K562 (cell line): ENCODE data around the gene PTPRB. TPM values are rescaled to one million over a fixed set of nuclear protein-coding genes. Genes with fewer than 3 reads are reported as not detected.

Source experiments
- ATAC-seq: fragments of 200-7000 bp; cut with Tn5 transposase; 3 replicates; pipeline ENCODE4 v1.9.1; 2020; ENCODE audit warnings: moderate library complexity
- BruUV-seq: library from RNA; stranded (reverse); fragments of 400-500 nt; replicated peaks from 2 replicates; lab custom pipeline; 2021; lab: Mats Ljungman, UMichigan
- CTCF ChIA-PET: fragments of 300-600 bp; formaldehyde crosslinking; extraction: SDS; loops from one replicate; lab custom pipeline; 2021; ENCODE audit warnings: low intra/inter-chr PET ratio; lab: Yijun Ruan, JAX
- POLR2A ChIA-PET: fragments of 300-600, 350-650 bp; sonication (Branson Sonifier 250); formaldehyde crosslinking; extraction: SDS; loops from one replicate; lab custom pipeline; 2021; ENCODE audit warnings: antibody characterized with exemption, inconsistent platforms; lab: Yijun Ruan, JAX
- DNase-seq, 4 experiments: peaks; one replicate each; pipeline versions ENCODE4 v3.0.0 to v3.0.0-alpha.2; 2011 to 2018; ENCODE audit warnings: low spot score in 3 of 4, mixed read lengths in 3 of 4; ENCODE audit errors: extremely low read depth in 1 of 4
- FAIRE-seq: peaks from 2 replicates; lab custom pipeline; 2011; peaks lifted over from hg19 to GRCh38; lab: Jason Lieb, UNC
- H2AFZ ChIP-seq: 2 replicates; pipeline ENCODE4 v1.6.0; 2011; ENCODE audit warnings: low read depth, low read length, control low read depth, inconsistent platforms
- H3K27ac ChIP-seq: fragments of 200-600 bp; 3 replicates; pipeline ENCODE4 v1.8.0; 2011; ENCODE audit warnings: low read depth, mild to moderate bottlenecking, control low read depth, inconsistent platforms, low read length, moderate library complexity, mixed read lengths; ENCODE audit errors: extremely low read depth
- H3K27me3 ChIP-seq, 2 experiments: fragments of 300-600 bp in 1 of 2; 2 replicates in 1 of 2; 3 replicates in 1 of 2; pipeline versions ENCODE4 v1.6.0 to v1.8.0; 2011; ENCODE audit warnings: inconsistent platforms in 2 of 2, low read length in 2 of 2, mild to moderate bottlenecking in 1 of 2, mixed read lengths in 1 of 2, moderate library complexity in 1 of 2; ENCODE audit not compliant: control insufficient read depth in 2 of 2, insufficient read depth in 2 of 2
- H3K36me3 ChIP-seq: fragments of 300-600 bp; 3 replicates; pipeline ENCODE4 v1.8.0; 2011; ENCODE audit warnings: mild to moderate bottlenecking, low read length, inconsistent platforms; ENCODE audit not compliant: control insufficient read depth, insufficient read depth
- H3K4me1 ChIP-seq, 2 experiments: fragments of 200-600 bp in 1 of 2; replicated peaks in 1 of 2; 2 replicates in 1 of 2; 3 replicates in 1 of 2; pipeline versions ENCODE4 v1.5.1 to v1.8.0; 2011; ENCODE audit warnings: inconsistent platforms in 2 of 2, low read length in 2 of 2, mild to moderate bottlenecking in 1 of 2, mixed read lengths in 1 of 2, moderate library complexity in 1 of 2; ENCODE audit not compliant: control insufficient read depth in 2 of 2, insufficient read depth in 2 of 2
- H3K4me2 ChIP-seq: 2 replicates; pipeline ENCODE4 v1.6.1; 2011; ENCODE audit warnings: low read length, control low read depth, inconsistent platforms, mixed read lengths; ENCODE audit not compliant: insufficient read depth
- H3K4me3 ChIP-seq: fragments of 200-600 bp; sonication (generic), shearing (Covaris generic); 2 replicates; pipeline ENCODE4 v1.5.1; 2016; ENCODE audit warnings: control low read depth, inconsistent platforms
- H3K79me2 ChIP-seq: fragments of 200-600 bp; 3 replicates; pipeline ENCODE4 v1.8.0; 2011; ENCODE audit warnings: low read length, inconsistent platforms; ENCODE audit not compliant: control insufficient read depth, insufficient read depth
- H3K9ac ChIP-seq, 2 experiments: 2 replicates each; pipeline versions ENCODE4 v1.6.0 to v1.6.1; 2011; ENCODE audit warnings: low read depth in 2 of 2, low read length in 2 of 2, control low read depth in 1 of 2, inconsistent platforms in 1 of 2, mild to moderate bottlenecking in 1 of 2, mixed read lengths in 1 of 2; ENCODE audit not compliant: insufficient read depth in 1 of 2
- H3K9me1 ChIP-seq: one replicate; pipeline ENCODE4 v1.6.0; 2011; ENCODE audit warnings: inconsistent platforms, mild to moderate bottlenecking, low read length, moderate library complexity; ENCODE audit not compliant: control insufficient read depth, insufficient read depth
- H3K9me3 ChIP-seq: replicated peaks from 2 replicates; pipeline ENCODE4 v1.5.1; 2011; ENCODE audit warnings: low read depth, low read length, inconsistent platforms; ENCODE audit not compliant: control insufficient read depth, insufficient read depth
- H4K20me1 ChIP-seq: replicated peaks from 2 replicates; pipeline ENCODE4 v1.6.1; 2011; ENCODE audit warnings: low read length, inconsistent platforms, mixed read lengths; ENCODE audit not compliant: control insufficient read depth, insufficient read depth
- ADNP ChIP-seq: fragments of 200-800 bp; sonication (Bioruptor generic); IDR thresholded peaks from 2 replicates; pipeline ENCODE4 v1.6.1; 2016; ENCODE audit warnings: missing genetic modification characterization, missing compliant biosample characterization
- BCOR ChIP-seq: fragments of 450-650 bp; IDR thresholded peaks from 2 replicates; pipeline ENCODE4 v1.6.1; 2016
- CBX1 ChIP-seq: sonication (generic); IDR thresholded peaks from 2 replicates; pipeline ENCODE4 v1.6.1; 2016; ENCODE audit warnings: antibody characterized with exemption, low read depth, mild to moderate bottlenecking
- CHD4 ChIP-seq: fragments of 200-600 bp; sonication (generic); IDR thresholded peaks from 3 replicates; pipeline ENCODE4 v1.6.1; 2012; ENCODE audit warnings: low read depth, mild to moderate bottlenecking, mixed read lengths, low read length, inconsistent platforms; ENCODE audit not compliant: insufficient read depth, insufficient replicate concordance, poor library complexity, severe bottlenecking
- HDAC2 ChIP-seq: fragments of 450-650 bp; IDR thresholded peaks from 2 replicates; pipeline ENCODE4 v1.6.1; 2016; ENCODE audit warnings: mild to moderate bottlenecking
- KDM1A ChIP-seq, 2 experiments: fragments of 450-650 bp; IDR thresholded peaks; 2 replicates each; pipeline ENCODE4 v1.6.1; 2016; ENCODE audit warnings: mild to moderate bottlenecking in 2 of 2
- LARP7 ChIP-seq: fragments of 450-650 bp; IDR thresholded peaks from 2 replicates; pipeline ENCODE4 v1.6.1; 2016
- LEF1 ChIP-seq: fragments of 450-650 bp; IDR thresholded peaks from 2 replicates; pipeline ENCODE4 v1.6.1; 2016; ENCODE audit warnings: mild to moderate bottlenecking
- NR2C2 ChIP-seq, 2 experiments: fragments of 200-800 bp in 1 of 2; sonication (Bioruptor generic) in 1 of 2; sonication (generic) in 1 of 2; formaldehyde crosslinking in 1 of 2; IDR thresholded peaks; 2 replicates each; pipeline versions ENCODE4 v1.6.1 to v1.8.0; 2016 to 2022; ENCODE audit warnings: mild to moderate bottlenecking in 1 of 2, missing compliant biosample characterization in 1 of 2, missing genetic modification characterization in 1 of 2, missing genetic modification reagents in 1 of 2
- NR2F6 ChIP-seq: fragments of 450-650 bp; formaldehyde crosslinking; IDR thresholded peaks from 2 replicates; pipeline ENCODE4 v1.4.0; 2020; ENCODE audit warnings: mild to moderate bottlenecking
- RBM25 ChIP-seq: fragments of 200-400 bp; formaldehyde crosslinking; IDR thresholded peaks from 2 replicates; pipeline ENCODE4 v1.6.1; 2018; ENCODE audit warnings: low read length, low read depth, moderate library complexity; ENCODE audit not compliant: severe bottlenecking
- RCOR1 ChIP-seq, 2 experiments: IDR thresholded peaks; 2 replicates each; pipeline ENCODE4 v1.6.1; 2012; ENCODE audit warnings: low read depth in 2 of 2, low read length in 2 of 2, borderline replicate concordance in 1 of 2, improper control_type of control experiment in 1 of 2
- SMARCA5 ChIP-seq: fragments of 450-650 bp; IDR thresholded peaks from 2 replicates; pipeline ENCODE4 v1.6.1; 2016
- SMARCE1 ChIP-seq: fragments of 450-650 bp; IDR thresholded peaks from 2 replicates; pipeline ENCODE4 v1.7.1; 2016; ENCODE audit warnings: mild to moderate bottlenecking
- TEAD1 ChIP-seq, 2 experiments: fragments of 450-650 bp in 1 of 2; sonication (generic) in 1 of 2; formaldehyde crosslinking; IDR thresholded peaks; 2 replicates each; pipeline versions ENCODE4 v1.4.0 to v1.8.0; 2020 to 2022; ENCODE audit warnings: mild to moderate bottlenecking in 2 of 2, missing genetic modification reagents in 1 of 2
- ZFP36 ChIP-seq: fragments of 150-350 bp; IDR thresholded peaks from 2 replicates; pipeline ENCODE4 v1.6.1; 2018; ENCODE audit warnings: low read length, low read depth; ENCODE audit not compliant: partially characterized antibody
- WGBS: fragments of 100-300 bp; shearing (Covaris generic); methylation state at CpG from one replicate; pipeline ENCODE4 v1.1.6; 2016; ENCODE audit warnings: low coverage, mixed read lengths; ENCODE audit not compliant: insufficient coverage; ENCODE audit errors: missing lambda C conversion rate; 5-methylcytosine and 5-hydroxymethylcytosine counted together
- in situ Hi-C: fragments of 300-500 bp; cut with MboI; formaldehyde crosslinking; loops from 4 replicates; pipeline ENCODE4 v1.15.0; 2018; ENCODE audit warnings: inconsistent platforms, mixed read lengths
- intact Hi-C: fragments of 100-400 bp; cut with micrococcal nuclease; formaldehyde crosslinking; loops from 2 replicates; pipeline ENCODE4 v1.14.2; 2022
- polyA plus RNA-seq, 8 experiments: library from polyadenylated mRNA; depleted of rRNA in 4 of 8; stranded (reverse) in 5 of 8; unstranded in 3 of 8; fragments of >200 nt; fragmentation: Nextera tagmentation in 2 of 8; fragmentation: Illumina TruSeq in 1 of 8; extraction: Ambion mirVana in 2 of 8; extraction: Trizol in 1 of 8; gene quantifications; 2 replicates each; pipeline versions ENCODE4 v1.2.1 to v1.2.3, GENCODE V29; 2011 to 2014; ENCODE audit warnings: inconsistent platforms in 1 of 8, missing spikeins in 1 of 8
- total RNA-seq, 7 experiments: library from RNA; depleted of rRNA in 6 of 7; stranded (reverse); fragments of >200 nt in 6 of 7; fragmentation: Illumina TruSeq in 2 of 7; extraction: Trizol in 2 of 7; gene quantifications; 2 replicates each; pipeline versions ENCODE4 v1.2.1 to v1.2.3, GENCODE V29; 2011 to 2021; ENCODE audit warnings: low replicate concordance in 1 of 7
- TF ChIP-seq, protein P1 (sequence below), 2 experiments: IDR thresholded peaks in 1 of 2; conservative IDR thresholded peaks in 1 of 2; 2 replicates each; pipeline ENCODE4 v1.6.1; 2016; ENCODE audit warnings: low read depth in 2 of 2, mild to moderate bottlenecking in 1 of 2, missing compliant biosample characterization in 1 of 2, missing genetic modification characterization in 1 of 2, moderate library complexity in 1 of 2
- TF ChIP-seq, protein P2 (sequence below), 2 experiments: fragments of 450-650 bp; conservative IDR thresholded peaks; 2 replicates each; pipeline ENCODE4 v1.6.1; 2017; ENCODE audit warnings: mild to moderate bottlenecking in 2 of 2, moderate library complexity in 2 of 2
- TF ChIP-seq, protein P3 (sequence below): IDR thresholded peaks from 2 replicates; pipeline ENCODE4 v1.6.1; 2011; ENCODE audit not compliant: insufficient read length; ENCODE audit errors: extremely low read depth

The PTPRB gene
- total and polyA plus RNA-seq, 9 of the 15 experiments (the other 6 are each of a cell fraction or from before 2014, with no cell fraction given), result 0.46 to 5.9 (median 3.1) TPM

DNA sequence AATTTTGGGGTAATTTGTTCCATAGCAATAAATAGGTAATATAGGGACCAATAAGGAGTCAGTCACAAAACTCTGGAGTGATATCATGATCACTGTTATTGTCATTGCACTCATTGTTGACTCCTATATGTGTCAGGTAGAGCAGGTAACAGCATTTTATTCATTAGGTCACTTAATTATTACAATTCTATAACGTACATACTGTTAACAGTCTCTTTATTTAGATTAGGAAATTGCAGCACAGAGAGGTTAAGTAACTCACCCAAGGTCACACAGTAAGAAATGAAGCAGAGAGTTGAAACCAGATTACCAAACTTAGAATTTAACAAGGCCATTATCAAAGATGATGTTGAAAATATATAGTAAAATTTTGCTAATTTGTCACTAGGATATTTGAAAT, 49.7 kb upstream of the PTPRB start:
- ChIA-PET CTCF (no interaction called here), POLR2A (interaction anchor here (1.0 kb wide), 1 partner anchor 519 kb away, joined by 3 read pairs; no protein-coding TSS in a partner anchor)
- no peak for DNase-seq
- Histone ChIP-seq H3K4me1 (no peaks in the 10 kb centered on the region), H3K4me3 (no peak overlapping the region), H3K36me3 (no peaks in the 10 kb centered on the region), H3K4me2 (no peak overlapping the region), H3K79me2 (no peaks in the 10 kb centered on the region), H3K27me3 (no peaks in the 10 kb centered on the region), H3K9me1 (no peaks in the 10 kb centered on the region), H3K27ac (no peak overlapping the region), H2AFZ (no peak overlapping the region), H3K9me3 (no peaks in the 10 kb centered on the region), H3K9ac (no peak overlapping the region), H4K20me1 (no peaks in the 10 kb centered on the region)
- intact Hi-C loops, result no loop called here
- BruUV-seq, result no TSS peak
- no peak for ATAC-seq
- in situ Hi-C loops, result no loop called here
- 6% methylated on average over 1 of the region's 1 CpG for WGBS
- TF ChIP-seq KDM1A (IDR thresholded peaks at IDR 0.05) (peak; percentile 31 to 66; a peak in 2 of 4 replicates), LARP7 (no peak), NR2C2 (CRISPR knock-in tag; IDR thresholded peaks at IDR 0.05) (no peak), NR2C2 (tag; IDR thresholded peaks at IDR 0.05) (no peak), NR2F6 (CRISPR knock-in tag) (no peak), CBX1 (no peak), CHD4 (peak; percentile 85), SMARCA5 (0 out of 2 replicates have a peak, but pooled peaks have one; percentile 44), RCOR1 (IDR thresholded peaks at IDR 0.05; ENCODE audit: borderline replicate concordance in 1 of 2, low read depth in 2 of 2, low read length in 2 of 2) (0 out of 4 replicates have a peak, but pooled peaks of 1 of the 2 experiments have one; percentile 31), BCOR (peak; percentile 96), ZFP36 (peak; percentile 85), LEF1 (no peak), TEAD1 (CRISPR knock-in tag; IDR thresholded peaks at IDR 0.05) (no peak), ADNP (peak; percentile 70), HDAC2 (peak; percentile 43; the same call in 1 of the 2 replicates), RBM25 (peak; percentile 99), SMARCE1 (no peak)
- TF ChIP-seq, protein P1, sequence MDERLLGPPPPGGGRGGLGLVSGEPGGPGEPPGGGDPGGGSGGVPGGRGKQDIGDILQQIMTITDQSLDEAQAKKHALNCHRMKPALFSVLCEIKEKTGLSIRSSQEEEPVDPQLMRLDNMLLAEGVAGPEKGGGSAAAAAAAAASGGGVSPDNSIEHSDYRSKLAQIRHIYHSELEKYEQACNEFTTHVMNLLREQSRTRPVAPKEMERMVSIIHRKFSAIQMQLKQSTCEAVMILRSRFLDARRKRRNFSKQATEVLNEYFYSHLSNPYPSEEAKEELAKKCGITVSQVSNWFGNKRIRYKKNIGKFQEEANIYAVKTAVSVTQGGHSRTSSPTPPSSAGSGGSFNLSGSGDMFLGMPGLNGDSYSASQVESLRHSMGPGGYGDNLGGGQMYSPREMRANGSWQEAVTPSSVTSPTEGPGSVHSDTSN (CRISPR knock-in tag; IDR thresholded peaks at IDR 0.05; ENCODE audit: low read depth), result no peak
- TF ChIP-seq, protein P1 (tag; conservative IDR thresholded peaks at IDR 0.05; ENCODE audit: low read depth), result no peak
- TF ChIP-seq, protein P2, sequence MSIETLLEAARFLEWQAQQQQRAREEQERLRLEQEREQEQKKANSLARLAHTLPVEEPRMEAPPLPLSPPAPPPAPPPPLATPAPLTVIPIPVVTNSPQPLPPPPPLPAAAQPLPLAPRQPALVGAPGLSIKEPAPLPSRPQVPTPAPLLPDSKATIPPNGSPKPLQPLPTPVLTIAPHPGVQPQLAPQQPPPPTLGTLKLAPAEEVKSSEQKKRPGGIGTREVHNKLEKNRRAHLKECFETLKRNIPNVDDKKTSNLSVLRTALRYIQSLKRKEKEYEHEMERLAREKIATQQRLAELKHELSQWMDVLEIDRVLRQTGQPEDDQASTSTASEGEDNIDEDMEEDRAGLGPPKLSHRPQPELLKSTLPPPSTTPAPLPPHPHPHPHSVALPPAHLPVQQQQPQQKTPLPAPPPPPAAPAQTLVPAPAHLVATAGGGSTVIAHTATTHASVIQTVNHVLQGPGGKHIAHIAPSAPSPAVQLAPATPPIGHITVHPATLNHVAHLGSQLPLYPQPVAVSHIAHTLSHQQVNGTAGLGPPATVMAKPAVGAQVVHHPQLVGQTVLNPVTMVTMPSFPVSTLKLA (conservative IDR thresholded peaks at IDR 0.05), result 0 out of 4 replicates have a peak, but pooled peaks of 1 of the 2 experiments have one; percentile 23
- TF ChIP-seq, protein P3, sequence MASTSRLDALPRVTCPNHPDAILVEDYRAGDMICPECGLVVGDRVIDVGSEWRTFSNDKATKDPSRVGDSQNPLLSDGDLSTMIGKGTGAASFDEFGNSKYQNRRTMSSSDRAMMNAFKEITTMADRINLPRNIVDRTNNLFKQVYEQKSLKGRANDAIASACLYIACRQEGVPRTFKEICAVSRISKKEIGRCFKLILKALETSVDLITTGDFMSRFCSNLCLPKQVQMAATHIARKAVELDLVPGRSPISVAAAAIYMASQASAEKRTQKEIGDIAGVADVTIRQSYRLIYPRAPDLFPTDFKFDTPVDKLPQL, result no peak
- no peak for FAIRE-seq
